Measurements from ENCODE around the gene NPC1L1.

- TF ChIP-seq CTCF (tag by site-specific recombination; IDR thresholded peaks at IDR 0.05) (no peak), KLF10 (tag by site-specific recombination; IDR thresholded peaks at IDR 0.05) (no peak), SP2 (tag by site-specific recombination; IDR thresholded peaks at IDR 0.05) (no peak), ZNF221 (tag by site-specific recombination; IDR thresholded peaks at IDR 0.05; ENCODE audit: borderline replicate concordance) (no peak), PATZ1 (tag by site-specific recombination; IDR thresholded peaks at IDR 0.05) (no peak), ZNF114 (tag by site-specific recombination; IDR thresholded peaks at IDR 0.05) (no peak), ZBTB44 (tag by site-specific recombination; IDR thresholded peaks at IDR 0.05) (no peak), REST (tag by site-specific recombination; IDR thresholded peaks at IDR 0.05) (no peak), ZNF24 (tag by site-specific recombination; IDR thresholded peaks at IDR 0.05) (no peak)
These were observed 44.7 kb downstream of the NPC1L1 start for GRCh38 chr7:44496385-44496784.

Data from HEK293 (cell line).